Cardiac septum (tissue), 1 donor: ENCODE measurements around the gene PFKP. TPM values are rescaled to one million over a fixed set of nuclear protein-coding genes. Genes with fewer than 3 reads are reported as not detected.
"Not testable (repeated sequence)": the region's sequence is repeated elsewhere in the genome, so short reads cannot be mapped to it uniquely, and the experiment has no call there.

ENCODE experiments used
- DNase-seq: peaks from one replicate; pipeline ENCODE4 v3.0.0-alpha.2; 2020; ENCODE audit warnings: low spot score
- intact Hi-C: fragments of 100-400 bp; cut with DNase I; formaldehyde crosslinking; loops from one replicate; pipeline ENCODE4 v1.14.0; 2022
- total RNA-seq: library from RNA; stranded (reverse); fragmentation: NEBNext Ultra II Directional; extraction: Animal tissue kit (Norgen Biotek cat#: 25700); gene quantifications from one replicate; pipeline ENCODE4 v1.2.1, GENCODE V29; 2021
- donor health status: DM: no; HTN: no; CAD: no.

PFKP gene
- total RNA-seq, 1 donor from 2014 or later: 215 TPM

GRCh38 chr10:3090914-3091787 lies 23.8 kb downstream of the PFKP start:
- intact Hi-C loops: no loop called here
- DNase-seq: no peak

GRCh38 chr10:3091921-3092320 lies 24.6 kb downstream of the PFKP start:
- no peak for DNase-seq
- intact Hi-C loops: no loop called here

- intact Hi-C loops: no loop called here
- DNase-seq: no peak
Observed at GRCh38 chr10:3093996-3094395, 26.6 kb downstream of the PFKP start.

GRCh38 chr10:3094609-3095036 lies 27.3 kb downstream of the PFKP start:
- DNase-seq: no peak
- intact Hi-C loops: no loop called here

- intact Hi-C loops: no loop called here
Observed at GRCh38 chr10:3095373-3096139, 28.2 kb downstream of the PFKP start.

GRCh38 chr10:3096149-3096548 lies 28.8 kb downstream of the PFKP start:
- DNase-seq: no peak
- intact Hi-C loops: no loop called here

More at GRCh38 chr10:3095373-3096139, 28.2 kb downstream of the PFKP start:
- DNase-seq: no peak

- intact Hi-C loops: no loop called here
Observed at GRCh38 chr10:3097160-3097559, 29.8 kb downstream of the PFKP start.

GRCh38 chr10:3098689-3099088 lies 31.3 kb downstream of the PFKP start:
- intact Hi-C loops: no loop called here

More at GRCh38 chr10:3097160-3097559, 29.8 kb downstream of the PFKP start:
- no peak for DNase-seq

GRCh38 chr10:3099291-3100092 lies 32.1 kb downstream of the PFKP start:
- DNase-seq: no peak
- intact Hi-C loops: no loop called here

More at GRCh38 chr10:3098689-3099088, 31.3 kb downstream of the PFKP start:
- DNase-seq: no peak

GRCh38 chr10:3100093-3100792 lies 32.9 kb downstream of the PFKP start:
- no peak for DNase-seq
- intact Hi-C loops: no loop called here

GRCh38 chr10:3100856-3101640 lies 33.7 kb downstream of the PFKP start:
- DNase-seq: no peak
- intact Hi-C loops: no loop called here

- DNase-seq: no peak
- intact Hi-C loops: no loop called here
Observed at GRCh38 chr10:3102720-3103427, 35.5 kb downstream of the PFKP start.

GRCh38 chr10:3103646-3104045 lies 36.3 kb downstream of the PFKP start:
- no peak for DNase-seq
- intact Hi-C loops: no loop called here

- intact Hi-C loops: no loop called here
- DNase-seq: no peak
Observed at GRCh38 chr10:3104251-3104918, 37.0 kb downstream of the PFKP start.

- intact Hi-C loops: no loop called here
- DNase-seq: no peak
Observed at GRCh38 chr10:3105166-3105565, 37.8 kb downstream of the PFKP start.

- no peak for DNase-seq
- intact Hi-C loops: no loop called here
Observed at GRCh38 chr10:3105905-3106304, 38.6 kb downstream of the PFKP start.

GRCh38 chr10:3106328-3106727 lies 39.0 kb downstream of the PFKP start:
- intact Hi-C loops, DNase-seq: not testable (repeated sequence)
